ENCODE measurements around the gene STN1.

Gene STN1

DNA sequence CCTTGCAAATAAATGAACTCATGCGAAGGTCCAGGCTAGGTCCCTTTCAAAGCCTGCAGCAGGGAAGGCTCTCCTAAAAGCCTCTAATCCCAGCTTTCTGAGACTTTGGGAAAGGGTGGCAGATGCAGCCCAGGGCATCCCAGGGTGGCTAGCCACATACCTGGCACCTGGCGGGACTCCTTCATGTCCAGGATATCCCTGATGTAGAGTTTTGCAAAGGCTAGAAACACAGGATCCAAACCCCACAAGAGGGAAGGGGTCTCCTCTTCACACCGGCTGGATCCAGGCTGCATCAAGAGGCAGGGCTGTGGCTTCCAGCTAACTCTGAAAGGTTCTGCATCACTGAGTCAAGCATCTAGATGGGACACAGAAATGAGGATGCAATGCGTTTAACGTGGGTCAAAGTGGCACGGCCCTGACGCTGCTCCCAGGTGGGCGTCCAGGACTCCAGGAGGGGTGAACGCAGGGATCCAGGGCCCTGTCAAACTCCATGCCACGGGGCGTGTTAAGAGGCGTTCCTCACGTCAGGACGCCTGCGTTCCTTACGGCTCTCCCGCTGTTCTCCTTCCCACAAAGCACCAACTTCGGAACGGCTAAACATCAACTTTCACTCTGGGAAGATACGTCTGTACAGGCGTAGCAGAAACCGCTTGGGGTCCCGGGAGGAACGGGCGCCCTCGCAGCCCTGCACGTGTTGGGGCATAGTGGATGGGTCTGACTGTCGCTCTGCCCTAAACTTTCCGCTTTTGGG lies 507 bp downstream of the STN1 start:
- peaks cover 37% of the 10 kb centered on the region for H3K4me1 Mint-ChIP-seq
- H3K4me3 Mint-ChIP-seq: peak overlapping the region; percentile 97
- peak; percentile 34 for ATAC-seq
- H3K27ac Mint-ChIP-seq: peak overlapping the region; percentile 98
- H3K27me3 Mint-ChIP-seq: no peaks in the 10 kb centered on the region
- H3K36me3 Mint-ChIP-seq: peaks cover 12% of the 10 kb centered on the region
- peaks cover 3% of the 10 kb centered on the region for H3K9me3 Mint-ChIP-seq

DNA sequence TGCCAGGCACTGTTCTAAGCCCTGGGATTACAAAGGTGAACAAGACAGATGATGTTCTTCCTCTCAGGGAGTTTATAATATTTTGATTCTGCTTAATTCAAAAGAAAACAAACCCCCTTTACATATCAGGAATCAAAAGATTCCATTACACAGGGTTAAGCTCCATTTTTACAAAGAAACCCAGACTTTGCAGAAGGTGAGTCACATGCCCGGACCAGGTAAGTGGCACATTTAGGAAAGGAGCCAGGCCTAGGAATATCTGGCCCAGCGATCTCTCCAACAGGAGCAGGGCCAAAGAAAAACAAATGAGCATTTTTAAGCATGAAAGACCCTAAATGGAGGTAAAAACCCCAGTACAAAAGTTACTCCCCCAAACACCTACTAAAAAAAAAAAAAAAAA lies 1.1 kb downstream of the STN1 start:
- H3K9me3 Mint-ChIP-seq: peaks cover 3% of the 10 kb centered on the region
- H3K4me1 Mint-ChIP-seq: peaks cover 40% of the 10 kb centered on the region
- peak overlapping the region; percentile 98 for H3K27ac Mint-ChIP-seq

GRCh38 chr10:103916254-103916653 lies 1.7 kb downstream of the STN1 start:
- H3K36me3 Mint-ChIP-seq: peaks cover 12% of the 10 kb centered on the region
- peak overlapping the region; percentile 35 for H3K4me3 Mint-ChIP-seq
- H3K27me3 Mint-ChIP-seq: no peaks in the 10 kb centered on the region
- peaks cover 46% of the 10 kb centered on the region for H3K4me1 Mint-ChIP-seq
- H3K27ac Mint-ChIP-seq: peak overlapping the region; percentile 48
- ATAC-seq: no peak
- H3K9me3 Mint-ChIP-seq: peaks cover 3% of the 10 kb centered on the region

More for the DNA sequence above, 1.1 kb downstream of the STN1 start:
- Mint-ChIP-seq H3K27me3 (no peaks in the 10 kb centered on the region), H3K4me3 (peak overlapping the region; percentile 97), H3K36me3 (peaks cover 12% of the 10 kb centered on the region)
- no peak for ATAC-seq

DNA sequence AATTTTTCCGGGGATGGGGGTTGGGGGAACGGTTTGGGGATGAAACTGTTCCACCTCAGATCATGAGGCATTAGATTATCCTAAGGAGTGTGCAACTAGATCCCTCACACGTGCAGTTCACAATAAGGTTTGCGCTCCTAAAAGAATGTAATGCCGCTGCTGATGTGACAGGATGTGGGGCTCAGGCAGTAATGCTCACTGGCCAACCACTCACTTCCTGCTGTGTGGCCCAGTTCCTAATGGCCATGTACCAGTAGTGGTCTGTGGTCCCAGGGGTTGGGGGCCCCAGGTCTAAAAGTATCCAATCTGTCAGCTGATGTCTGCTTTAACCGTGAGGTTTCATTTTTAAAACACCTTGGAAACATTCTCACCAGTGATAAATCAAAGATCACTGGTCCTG lies 2.2 kb downstream of the STN1 start:
- peaks cover 12% of the 10 kb centered on the region for H3K36me3 Mint-ChIP-seq
- ATAC-seq: no peak
- no peaks in the 10 kb centered on the region for H3K27me3 Mint-ChIP-seq
- peaks cover 3% of the 10 kb centered on the region for H3K9me3 Mint-ChIP-seq
- peak overlapping the region; percentile 35 for H3K4me3 Mint-ChIP-seq
- peaks cover 51% of the 10 kb centered on the region for H3K4me1 Mint-ChIP-seq
- H3K27ac Mint-ChIP-seq: peak overlapping the region; percentile 48

- peak overlapping the region; percentile 63 for H3K27ac Mint-ChIP-seq
- peaks cover 3% of the 10 kb centered on the region for H3K9me3 Mint-ChIP-seq
- no peak for ATAC-seq
- H3K4me1 Mint-ChIP-seq: peaks cover 67% of the 10 kb centered on the region
- no peaks in the 10 kb centered on the region for H3K27me3 Mint-ChIP-seq
- no peak overlapping the region for H3K4me3 Mint-ChIP-seq
- peaks cover 21% of the 10 kb centered on the region for H3K36me3 Mint-ChIP-seq
Measured at GRCh38 chr10:103912759-103913158, 5.2 kb downstream of the STN1 start.

GRCh38 chr10:103911021-103911459 lies 6.9 kb downstream of the STN1 start:
- Mint-ChIP-seq H3K9me3 (peaks cover 3% of the 10 kb centered on the region), H3K27ac (peak overlapping the region; percentile 92), H3K4me3 (no peak overlapping the region), H3K36me3 (peaks cover 21% of the 10 kb centered on the region), H3K4me1 (peaks cover 51% of the 10 kb centered on the region), H3K27me3 (no peaks in the 10 kb centered on the region)
- ATAC-seq: peak; percentile 67

DNA sequence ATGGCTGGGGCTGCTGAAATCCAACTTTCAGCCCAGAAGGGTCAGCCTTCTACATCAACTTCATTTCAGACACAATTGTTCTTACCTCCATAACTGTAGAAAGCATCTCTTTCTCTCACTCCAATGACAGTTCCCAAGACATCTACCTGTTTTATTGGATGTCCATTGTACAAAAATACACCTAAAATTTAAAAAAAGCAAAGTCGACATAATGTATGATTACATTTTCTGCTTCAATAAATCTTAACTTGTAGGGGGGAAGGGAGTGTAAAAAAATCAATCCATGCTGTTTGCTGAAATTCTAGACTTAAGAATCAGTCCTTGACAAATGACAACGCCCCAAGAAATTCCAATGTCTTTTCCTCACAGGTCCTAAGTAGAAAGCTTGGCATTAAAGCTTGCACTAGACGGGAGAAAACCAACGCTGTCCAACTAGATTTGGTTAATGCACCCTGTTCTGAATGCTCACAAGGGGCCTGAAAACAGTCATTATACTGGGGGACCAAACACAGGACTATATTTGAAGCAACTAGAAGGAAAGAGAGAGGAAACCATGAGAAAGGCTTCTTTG lies 7.5 kb downstream of the STN1 start:
- peaks cover 21% of the 10 kb centered on the region for H3K36me3 Mint-ChIP-seq
- H3K4me1 Mint-ChIP-seq: peaks cover 48% of the 10 kb centered on the region
- ATAC-seq: no peak
- no peaks in the 10 kb centered on the region for H3K27me3 Mint-ChIP-seq
- peaks cover 3% of the 10 kb centered on the region for H3K9me3 Mint-ChIP-seq
- peak overlapping the region; percentile 92 for H3K27ac Mint-ChIP-seq
- H3K4me3 Mint-ChIP-seq: no peak overlapping the region

- H3K27me3 Mint-ChIP-seq: no peaks in the 10 kb centered on the region
- H3K4me1 Mint-ChIP-seq: peaks cover 19% of the 10 kb centered on the region
- no peak overlapping the region for H3K4me3 Mint-ChIP-seq
- H3K9me3 Mint-ChIP-seq: no peaks in the 10 kb centered on the region
- peaks cover 26% of the 10 kb centered on the region for H3K36me3 Mint-ChIP-seq
- no peak for ATAC-seq
- no peak overlapping the region for H3K27ac Mint-ChIP-seq
Measured at GRCh38 chr10:103905441-103905840, 12.5 kb downstream of the STN1 start.

GRCh38 chr10:103901299-103901698 lies 16.7 kb downstream of the STN1 start:
- H3K9me3 Mint-ChIP-seq: no peaks in the 10 kb centered on the region
- no peak overlapping the region for H3K27ac Mint-ChIP-seq
- H3K4me3 Mint-ChIP-seq: no peak overlapping the region
- peaks cover 38% of the 10 kb centered on the region for H3K36me3 Mint-ChIP-seq
- H3K4me1 Mint-ChIP-seq: no peaks in the 10 kb centered on the region
- ATAC-seq: no peak
- no peaks in the 10 kb centered on the region for H3K27me3 Mint-ChIP-seq

DNA sequence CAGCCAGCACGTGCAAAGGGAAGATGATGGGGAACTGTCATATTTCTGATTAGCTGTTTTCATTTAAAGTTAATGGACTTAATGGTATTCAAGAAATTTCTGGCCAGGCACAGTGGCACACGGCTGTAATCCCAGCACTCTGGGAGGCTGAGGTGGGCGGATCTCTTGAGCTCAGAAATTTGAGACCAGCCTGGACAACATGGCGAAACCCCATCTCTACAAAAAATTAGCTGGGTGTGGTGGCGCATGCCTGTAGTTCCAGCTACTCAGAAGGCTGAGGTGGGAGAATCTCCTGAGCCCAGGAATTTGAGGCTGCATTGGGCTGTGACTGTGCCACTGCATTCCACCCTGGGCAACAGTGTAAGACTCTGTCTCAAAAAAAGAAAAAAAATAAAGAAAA lies 18.7 kb downstream of the STN1 start:
- no peak overlapping the region for H3K4me3 Mint-ChIP-seq

GRCh38 chr10:103897241-103897774 lies 20.7 kb downstream of the STN1 start:
- H3K36me3 Mint-ChIP-seq: peaks cover 41% of the 10 kb centered on the region
- H3K27ac Mint-ChIP-seq: no peak overlapping the region
- ATAC-seq: no peak
- H3K4me3 Mint-ChIP-seq: no peak overlapping the region
- no peaks in the 10 kb centered on the region for H3K9me3 Mint-ChIP-seq
- H3K27me3 Mint-ChIP-seq: no peaks in the 10 kb centered on the region
- H3K4me1 Mint-ChIP-seq: no peaks in the 10 kb centered on the region

More for the DNA sequence above, 18.7 kb downstream of the STN1 start:
- peaks cover 46% of the 10 kb centered on the region for H3K36me3 Mint-ChIP-seq
- no peaks in the 10 kb centered on the region for H3K9me3 Mint-ChIP-seq
- ATAC-seq: no peak
- H3K27me3 Mint-ChIP-seq: no peaks in the 10 kb centered on the region
- no peaks in the 10 kb centered on the region for H3K4me1 Mint-ChIP-seq
- no peak overlapping the region for H3K27ac Mint-ChIP-seq

GRCh38 chr10:103896225-103896624 lies 21.8 kb downstream of the STN1 start:
- Mint-ChIP-seq H3K4me1 (no peaks in the 10 kb centered on the region), H3K36me3 (peaks cover 44% of the 10 kb centered on the region), H3K9me3 (no peaks in the 10 kb centered on the region), H3K27ac (no peak overlapping the region), H3K27me3 (no peaks in the 10 kb centered on the region), H3K4me3 (no peak overlapping the region)
- ATAC-seq: no peak

GRCh38 chr10:103895411-103896186 lies 22.4 kb downstream of the STN1 start:
- Mint-ChIP-seq H3K27me3 (no peaks in the 10 kb centered on the region), H3K27ac (peak overlapping the region; percentile 19), H3K4me1 (no peaks in the 10 kb centered on the region), H3K4me3 (no peak overlapping the region), H3K9me3 (no peaks in the 10 kb centered on the region), H3K36me3 (peaks cover 42% of the 10 kb centered on the region)
- no peak for ATAC-seq

DNA sequence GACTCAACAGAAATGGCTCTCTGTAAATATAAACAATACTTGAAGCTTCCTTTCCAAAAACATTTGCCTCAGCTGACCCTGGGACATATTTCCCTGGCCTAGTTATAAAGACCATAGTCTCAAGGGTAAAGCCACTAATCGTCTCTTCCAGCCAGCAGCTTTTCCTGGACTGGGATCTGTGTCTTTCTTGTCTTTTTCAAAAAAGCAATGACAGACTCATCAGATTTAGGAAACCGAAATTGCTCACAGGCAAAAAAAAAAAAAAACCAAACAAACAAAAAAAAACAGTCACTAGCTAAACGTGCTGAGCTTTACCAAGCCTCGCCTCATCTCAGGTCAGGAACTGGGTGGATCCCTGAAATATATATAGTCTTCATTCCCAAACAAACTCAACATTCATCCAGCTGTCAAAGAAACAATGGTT lies 23.5 kb downstream of the STN1 start:
- Mint-ChIP-seq H3K4me1 (no peaks in the 10 kb centered on the region), H3K36me3 (peaks cover 39% of the 10 kb centered on the region), H3K27ac (peak overlapping the region; percentile 19), H3K9me3 (no peaks in the 10 kb centered on the region), H3K4me3 (no peak overlapping the region), H3K27me3 (no peaks in the 10 kb centered on the region)
- ATAC-seq: no peak

GRCh38 chr10:103893817-103894216 lies 24.2 kb downstream of the STN1 start:
- no peak overlapping the region for H3K4me3 Mint-ChIP-seq
- ATAC-seq: no peak
- H3K4me1 Mint-ChIP-seq: no peaks in the 10 kb centered on the region
- H3K27ac Mint-ChIP-seq: peak overlapping the region; percentile 19
- H3K9me3 Mint-ChIP-seq: no peaks in the 10 kb centered on the region
- no peaks in the 10 kb centered on the region for H3K27me3 Mint-ChIP-seq
- H3K36me3 Mint-ChIP-seq: peaks cover 43% of the 10 kb centered on the region
